ENCODE measurements around the gene CASZ1.

- TF ChIP-seq CTCF (IDR thresholded peaks at IDR 0.05) (no peak), EP300 (IDR thresholded peaks at IDR 0.05; ENCODE audit: low read depth) (no peak), POLR2AphosphoS5 (IDR thresholded peaks at IDR 0.05) (no peak), POLR2A (IDR thresholded peaks at IDR 0.05) (no peak)
Observed at GRCh38 chr1:10638559-10639005, 157.9 kb downstream of the CASZ1 start.
